ENCODE measurements around the gene CHID1. TPM values are rescaled to one million over a fixed set of nuclear protein-coding genes. Genes with fewer than 3 reads are reported as not detected.

Gene CHID1
- total and polyA plus RNA-seq, 2 of the 4 experiments (the other 2 are of a cell fraction): 34.2 to 121 TPM

GRCh38 chr11:914747-915501 is 4.3 kb upstream of the CHID1 start:
- H2AK5ac ChIP-seq (ENCODE audit: low read depth, low read length): no peak overlapping the region
- ATAC-seq (ENCODE audit: low read depth): no peak
- H4K5ac ChIP-seq (ENCODE audit: low read depth, low read length): no peak overlapping the region
- no peak overlapping the region for H3K14ac ChIP-seq (replicated peaks; ENCODE audit: low read depth, low read length)
- H3K4me3 ChIP-seq (ENCODE audit: insufficient read depth, low read depth, low read length): no peak overlapping the region
- H3K9me3 ChIP-seq (ENCODE audit: control insufficient read depth, insufficient read depth, low read length): no peaks in the 10 kb centered on the region
- H4K8ac ChIP-seq (ENCODE audit: low read depth in 2 of 2, low read length in 2 of 2): no peak overlapping the region
- H2BK120ac ChIP-seq (ENCODE audit: low read depth, low read length): no peak overlapping the region
- dilution Hi-C loops (cut with HindIII; ENCODE audit: low sequenced_read_pairs, unreplicated experiment): no loop called here
- no peak overlapping the region for H2BK20ac ChIP-seq (ENCODE audit: low read depth, low read length)
- H3K4me1 ChIP-seq (ENCODE audit: control insufficient read depth, insufficient read depth, low read length): peaks cover 4% of the 10 kb centered on the region; the same call in 1 of the 2 replicates
- H4K91ac ChIP-seq (ENCODE audit: insufficient read depth, low read depth, low read length): no peak overlapping the region
- no peak overlapping the region for H3K4me2 ChIP-seq (ENCODE audit: low read depth, low read length)
- intact Hi-C loops (cut with micrococcal nuclease): no loop called here
- no TSS peak for BruUV-seq (replicated peaks)
- H3K23ac ChIP-seq (ENCODE audit: low read depth, low read length): no peak overlapping the region
- CTCF ChIA-PET: no interaction called here
- no peaks in the 10 kb centered on the region for H3K27me3 ChIP-seq (ENCODE audit: control insufficient read depth, insufficient read depth, low read length)
- peaks cover 0 to 14% of the 10 kb centered on the region in 2 experiments; a peak in 2 of 4 replicates for H3K79me1 ChIP-seq (ENCODE audit: low read depth in 1 of 2, low read length in 2 of 2)
- peak overlapping the region; percentile 21 for H2AFZ ChIP-seq (replicated peaks; ENCODE audit: low read length, poor library complexity)
- H4K20me1 ChIP-seq (ENCODE audit: insufficient read depth, low read length): no peaks in the 10 kb centered on the region
- H3K9me1 ChIP-seq (ENCODE audit: insufficient read depth, low read length): 0 out of 2 replicates have a peak, but pooled peaks cover 5% of the 10 kb centered on the region
- H2AK9ac ChIP-seq (replicated peaks; ENCODE audit: low read depth, low read length, poor library complexity): no peak overlapping the region
- H3K9ac ChIP-seq (ENCODE audit: low read depth, low read length): no peak overlapping the region
- H3K4ac ChIP-seq (ENCODE audit: low read depth, low read length): no peak overlapping the region
- DNase-seq: no peak
- TF ChIP-seq SMC3 (IDR thresholded peaks at IDR 0.05; ENCODE audit: low read depth, low read length) (no peak), CTCF (conservative IDR thresholded peaks at IDR 0.05; ENCODE audit: low read depth, low read length) (no peak), CEBPB (IDR thresholded peaks at IDR 0.05; ENCODE audit: low read depth, low read length) (no peak), NFE2L2 (IDR thresholded peaks at IDR 0.05; ENCODE audit: low read depth, low read length) (no peak), RAD21 (IDR thresholded peaks at IDR 0.05; ENCODE audit: low read length) (no peak), MXI1 (IDR thresholded peaks at IDR 0.05; ENCODE audit: borderline replicate concordance, low read depth, low read length) (no peak), USF2 (IDR thresholded peaks at IDR 0.05; ENCODE audit: low read depth, low read length) (no peak), FOS (IDR thresholded peaks at IDR 0.05; ENCODE audit: low read depth, low read length) (no peak), BHLHE40 (IDR thresholded peaks at IDR 0.05; ENCODE audit: low read depth, low read length) (no peak), MAFK (IDR thresholded peaks at IDR 0.05; ENCODE audit: low read depth, low read length) (no peak), RCOR1 (IDR thresholded peaks at IDR 0.05; ENCODE audit: insufficient replicate concordance, low read length) (no peak), CHD1 (IDR thresholded peaks at IDR 0.05; ENCODE audit: low read depth, low read length) (no peak), MAZ (IDR thresholded peaks at IDR 0.05; ENCODE audit: borderline replicate concordance, low read depth, low read length) (no peak), RFX5 (IDR thresholded peaks at IDR 0.05; ENCODE audit: low read depth, low read length) (no peak), POLR2A (IDR thresholded peaks at IDR 0.05; ENCODE audit: low read depth, low read length) (no peak)
- in situ Hi-C loops (cut with MboI; ENCODE audit: low sequenced_read_pairs): no loop called here
- no peak overlapping the region for H3K27ac ChIP-seq (ENCODE audit: insufficient read depth, low read length)
- H3K56ac ChIP-seq (ENCODE audit: extremely low read depth, insufficient read depth, low read length): no peak overlapping the region
- H3K18ac ChIP-seq (ENCODE audit: low read depth, low read length): no peak overlapping the region
- no peak overlapping the region for H2BK15ac ChIP-seq (ENCODE audit: low read depth, low read length)
- H2BK5ac ChIP-seq (ENCODE audit: low read depth, low read length, poor library complexity, severe bottlenecking): no peak overlapping the region
- 89% methylated on average over 7 of the region's 21 CpGs; no CpG with 5 or more reads in 1 of the 2 experiments for WGBS, 2 experiments (ENCODE audit: extremely low coverage in 2 of 2, insufficient read length in 1 of 2)
- H3K36me3 ChIP-seq (ENCODE audit: control insufficient read depth, insufficient read depth, low read length): no peaks in the 10 kb centered on the region
- POLR2A ChIA-PET (ENCODE audit: unreplicated experiment): interaction anchor here (0.6 kb wide), 1 partner anchor 9 kb away, joined by 6 read pairs; no protein-coding TSS in a partner anchor
